H7 (cell line): ENCODE data around the gene KCTD5. TPM values are rescaled to one million over a fixed set of nuclear protein-coding genes. Genes with fewer than 3 reads are reported as not detected.

ENCODE experiments used
- DNase-seq: peaks from one replicate; pipeline ENCODE4 v3.0.0; 2012
- H3K27me3 ChIP-seq: 2 replicates; pipeline ENCODE4 v1.6.0; 2011; ENCODE audit warnings: mild to moderate bottlenecking, low read length; ENCODE audit not compliant: control insufficient read depth, insufficient read depth
- H3K36me3 ChIP-seq: replicated peaks from 2 replicates; pipeline ENCODE4 v1.5.1; 2011; ENCODE audit warnings: low read length; ENCODE audit not compliant: control insufficient read depth, insufficient read depth
- H3K4me3 ChIP-seq: 2 replicates; pipeline ENCODE4 v1.5.1; 2011; ENCODE audit warnings: low read depth, mild to moderate bottlenecking, control low read depth, low read length, moderate library complexity; ENCODE audit not compliant: insufficient read depth
- total RNA-seq: library from RNA; depleted of rRNA; stranded (reverse); fragments of >200 nt; shearing (Covaris generic); gene quantifications from 2 replicates; pipeline ENCODE4 v1.2.3, GENCODE V29; 2014

The KCTD5 gene
- total RNA-seq, 1 experiment from 2014 or later: 36.7 TPM

DNA sequence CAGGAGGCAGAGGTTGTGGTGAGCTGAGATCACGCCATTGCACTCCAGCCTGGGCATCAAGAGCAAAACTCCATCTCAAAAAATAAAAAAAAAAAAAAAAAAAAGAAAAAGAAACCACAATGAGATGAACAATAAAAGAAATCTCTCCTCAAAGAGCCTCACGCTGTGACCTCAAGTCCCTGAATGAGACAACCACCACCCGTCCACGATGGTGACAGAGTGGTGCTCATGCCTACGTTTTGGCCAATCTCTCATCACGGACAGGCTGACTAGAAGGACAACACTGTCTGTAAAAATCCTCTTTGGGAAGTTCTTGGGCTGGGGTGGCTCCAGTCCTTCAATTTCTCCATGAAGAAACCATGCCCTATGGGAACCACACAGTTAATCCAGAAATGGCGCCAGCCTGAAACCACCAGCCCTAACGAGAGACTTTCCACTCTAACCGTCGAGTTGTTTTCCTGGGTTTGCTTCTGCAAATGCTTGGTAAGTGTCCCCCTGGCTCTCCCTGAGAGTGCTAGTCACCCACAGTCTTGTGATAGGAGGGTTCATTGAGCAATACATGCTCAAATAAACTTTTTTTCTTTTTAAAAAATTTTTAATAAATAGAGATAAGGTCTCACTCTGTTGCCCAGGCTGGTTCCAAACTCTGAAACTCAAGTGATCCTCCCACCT, 52.7 kb downstream of the KCTD5 start:
- DNase-seq: no peak
- Histone ChIP-seq H3K36me3 (no peaks in the 10 kb centered on the region), H3K27me3 (no peaks in the 10 kb centered on the region), H3K4me3 (no peak overlapping the region)

DNA sequence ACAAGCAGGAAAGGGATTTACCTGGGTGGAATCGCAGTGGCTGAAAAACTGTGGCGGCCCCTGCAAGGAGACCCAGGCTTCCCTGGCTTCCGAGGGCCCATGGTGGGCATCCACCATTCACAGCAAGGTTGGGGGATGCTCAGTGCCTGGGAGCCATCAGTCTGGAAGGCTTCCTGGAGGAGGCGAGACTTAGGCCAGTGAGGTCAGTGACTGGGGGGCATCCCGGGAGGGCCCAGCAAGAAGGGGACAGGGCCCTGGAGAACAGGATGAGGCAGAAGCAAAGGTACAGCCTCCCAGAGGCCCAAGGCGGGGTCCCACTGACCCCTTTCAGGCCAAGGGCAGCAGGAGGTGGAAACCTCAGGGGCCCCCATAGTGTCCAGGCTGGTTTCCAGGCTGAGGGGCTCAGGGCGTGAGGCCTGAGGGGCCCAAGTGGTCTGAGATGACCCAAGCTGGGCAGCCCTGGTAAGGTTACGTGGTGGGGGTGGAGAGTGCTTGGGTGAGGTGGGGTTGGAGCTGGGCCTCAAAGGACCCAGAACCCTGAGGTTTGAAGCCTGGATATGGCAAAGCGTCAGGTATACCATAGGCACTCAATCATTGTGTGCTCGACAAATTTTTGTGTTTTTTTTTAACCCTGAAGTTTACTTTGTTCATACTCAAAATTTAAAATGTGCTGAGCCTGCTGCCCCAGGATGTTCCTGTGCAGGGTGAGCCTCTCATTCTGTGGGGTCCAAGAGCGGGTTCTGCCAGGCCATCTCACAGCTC, 54.3 kb downstream of the KCTD5 start:
- H3K36me3 ChIP-seq: no peaks in the 10 kb centered on the region
- no peak overlapping the region for H3K4me3 ChIP-seq
- no peak for DNase-seq
- no peaks in the 10 kb centered on the region for H3K27me3 ChIP-seq

DNA sequence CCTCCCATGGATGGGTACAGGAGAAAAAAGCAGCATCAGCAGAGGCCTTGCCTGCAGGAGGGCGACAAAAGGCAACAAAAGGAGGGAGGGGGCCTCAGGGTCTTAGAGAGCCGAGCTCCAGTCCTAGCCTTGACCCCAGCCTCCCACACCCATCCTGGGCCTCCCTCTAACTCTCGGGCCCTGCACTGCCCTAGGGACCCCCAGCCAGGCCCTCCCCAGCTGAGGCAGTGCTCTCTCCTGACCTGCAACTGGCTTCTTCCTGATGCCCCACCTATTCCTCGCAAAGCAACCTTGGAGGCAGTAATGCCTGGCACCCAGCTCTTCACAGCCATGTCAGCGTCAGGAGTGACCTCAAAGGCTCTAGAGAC, 54.9 kb downstream of the KCTD5 start:
- no peak overlapping the region for H3K4me3 ChIP-seq
- DNase-seq: peak; percentile 74
- H3K36me3 ChIP-seq: no peaks in the 10 kb centered on the region
- H3K27me3 ChIP-seq: no peaks in the 10 kb centered on the region

DNA sequence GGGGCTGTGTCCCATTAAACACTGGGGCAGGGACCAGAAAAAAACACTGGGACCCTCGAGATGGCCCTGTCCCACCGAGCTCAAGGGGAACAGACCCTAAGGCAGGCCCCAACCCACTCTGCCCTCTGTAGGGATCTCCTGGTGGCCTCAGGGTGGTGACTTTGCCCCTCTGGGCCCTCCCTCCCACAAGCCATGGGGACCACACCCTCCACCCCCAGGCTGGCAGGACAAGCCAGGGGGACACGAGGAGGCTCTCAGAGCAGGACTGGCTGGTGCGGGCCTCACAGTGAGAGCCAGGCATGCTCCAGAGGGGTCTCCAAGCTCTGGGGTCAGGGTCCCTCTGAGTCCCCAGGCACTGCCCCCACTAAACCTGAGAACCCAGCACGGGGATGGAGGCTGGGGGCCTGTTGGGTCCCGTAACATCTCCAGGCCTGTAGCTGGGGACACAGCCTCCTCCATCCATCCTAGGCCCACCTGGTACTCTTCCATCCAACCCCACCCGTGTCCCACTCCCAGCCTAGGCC, 55.6 kb downstream of the KCTD5 start:
- Histone ChIP-seq H3K36me3 (no peaks in the 10 kb centered on the region), H3K27me3 (no peaks in the 10 kb centered on the region), H3K4me3 (no peak overlapping the region)
- no peak for DNase-seq

DNA sequence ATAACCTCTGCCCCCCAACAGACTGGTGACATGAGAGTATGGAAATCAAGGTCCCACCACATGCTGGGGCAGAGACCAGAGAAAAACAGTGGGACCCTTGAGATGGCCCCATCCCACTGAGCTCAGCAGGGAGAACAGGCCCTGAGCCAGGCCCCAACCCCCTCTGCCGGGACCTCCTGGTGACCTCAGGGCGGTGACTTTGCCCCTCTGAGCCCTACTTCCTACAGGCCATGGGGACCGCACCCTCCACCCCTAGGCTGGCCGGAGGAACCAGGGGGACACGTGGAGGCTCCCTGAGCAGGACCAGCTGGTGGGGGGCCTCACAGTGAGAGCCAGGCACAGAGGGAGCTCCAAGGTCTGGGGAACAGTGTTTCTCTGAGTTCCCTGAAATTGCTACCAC, 56.3 kb downstream of the KCTD5 start:
- H3K4me3 ChIP-seq: no peak overlapping the region
- no peak for DNase-seq
- no peaks in the 10 kb centered on the region for H3K36me3 ChIP-seq
- no peaks in the 10 kb centered on the region for H3K27me3 ChIP-seq

DNA sequence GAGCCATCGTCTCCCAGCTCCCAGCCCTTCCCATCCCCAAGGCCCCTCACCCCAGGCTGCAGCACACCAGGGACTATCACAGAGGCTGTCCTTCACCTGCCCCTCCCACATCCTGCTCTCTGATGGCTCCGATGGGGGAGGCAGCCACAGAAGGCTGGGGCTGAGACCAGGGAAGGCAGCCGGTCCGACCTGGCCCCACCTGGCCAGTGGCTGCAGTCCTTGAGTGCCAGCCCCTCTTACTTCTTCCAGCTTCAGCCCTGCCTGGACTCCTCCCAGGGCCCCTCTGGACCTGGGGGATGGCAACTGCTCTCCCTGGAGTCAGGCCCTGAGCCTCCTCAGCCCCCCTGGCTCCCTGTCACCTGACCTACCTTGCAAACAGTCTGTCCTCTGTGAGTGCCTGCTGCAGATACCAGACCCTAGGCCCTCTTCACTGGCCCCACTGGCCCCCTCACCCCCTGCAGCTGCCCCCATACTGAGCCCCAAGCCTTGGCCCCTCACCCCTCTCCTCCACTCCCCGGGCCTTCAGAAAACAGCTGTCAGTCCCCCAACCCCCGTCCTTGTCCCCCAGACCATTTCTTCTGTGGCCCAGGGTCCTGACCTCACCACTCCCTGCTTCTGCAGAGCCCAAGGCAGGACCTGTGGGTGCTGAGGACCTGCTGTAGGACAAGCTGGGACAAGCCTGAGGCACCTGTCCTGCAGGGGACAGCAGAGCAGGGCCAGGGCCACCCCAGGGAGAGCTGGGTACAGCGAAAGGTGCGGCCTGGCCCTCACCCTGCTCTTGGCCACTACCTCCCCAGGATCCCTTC, 57.5 kb downstream of the KCTD5 start:
- Histone ChIP-seq H3K27me3 (no peaks in the 10 kb centered on the region), H3K36me3 (no peaks in the 10 kb centered on the region), H3K4me3 (no peak overlapping the region)
- peak; percentile 80 for DNase-seq

DNA sequence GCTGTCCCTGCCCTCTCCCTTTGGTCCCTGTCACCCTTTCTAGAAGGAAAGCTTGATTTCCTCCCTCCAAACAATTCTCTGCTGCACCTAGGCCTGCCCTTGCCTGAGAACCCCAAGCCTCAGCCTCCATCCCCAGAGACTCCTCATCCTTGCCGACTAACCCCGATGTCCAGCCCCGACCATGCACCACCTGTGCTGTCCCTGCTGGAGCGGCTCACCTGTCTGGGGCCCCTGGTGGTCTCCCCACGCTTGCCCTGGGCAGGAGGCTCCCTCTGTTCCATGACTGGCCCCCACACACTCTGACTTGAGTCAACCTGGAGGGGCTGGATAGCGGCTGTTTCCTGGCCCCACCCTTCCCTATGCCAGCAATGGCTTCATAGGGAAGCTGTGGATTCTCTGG, 58.2 kb downstream of the KCTD5 start:
- H3K27me3 ChIP-seq: no peaks in the 10 kb centered on the region
- DNase-seq: no peak
- H3K4me3 ChIP-seq: no peak overlapping the region
- H3K36me3 ChIP-seq: no peaks in the 10 kb centered on the region

DNA sequence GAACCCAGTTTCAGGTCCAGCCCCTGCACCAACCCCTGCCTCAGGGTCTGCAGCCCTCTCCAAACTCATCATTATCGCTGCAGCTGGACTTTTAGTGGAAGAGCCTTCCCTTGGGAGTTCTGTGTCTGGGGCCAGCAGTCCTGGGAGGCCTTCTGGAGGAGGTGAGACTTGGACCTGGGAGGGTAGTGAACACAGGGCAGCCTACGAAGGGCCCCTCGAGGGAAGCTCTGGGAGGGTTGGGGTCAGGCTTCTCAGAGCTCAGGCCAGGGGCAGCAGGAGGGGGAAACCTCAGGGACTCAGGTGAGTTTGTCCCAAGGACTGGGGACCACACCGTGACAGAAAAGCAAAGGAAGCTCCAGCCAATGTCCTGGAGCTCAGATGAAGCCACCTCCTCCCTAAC, 58.8 kb downstream of the KCTD5 start:
- Histone ChIP-seq H3K27me3 (no peaks in the 10 kb centered on the region), H3K4me3 (no peak overlapping the region), H3K36me3 (no peaks in the 10 kb centered on the region)
- DNase-seq: no peak

DNA sequence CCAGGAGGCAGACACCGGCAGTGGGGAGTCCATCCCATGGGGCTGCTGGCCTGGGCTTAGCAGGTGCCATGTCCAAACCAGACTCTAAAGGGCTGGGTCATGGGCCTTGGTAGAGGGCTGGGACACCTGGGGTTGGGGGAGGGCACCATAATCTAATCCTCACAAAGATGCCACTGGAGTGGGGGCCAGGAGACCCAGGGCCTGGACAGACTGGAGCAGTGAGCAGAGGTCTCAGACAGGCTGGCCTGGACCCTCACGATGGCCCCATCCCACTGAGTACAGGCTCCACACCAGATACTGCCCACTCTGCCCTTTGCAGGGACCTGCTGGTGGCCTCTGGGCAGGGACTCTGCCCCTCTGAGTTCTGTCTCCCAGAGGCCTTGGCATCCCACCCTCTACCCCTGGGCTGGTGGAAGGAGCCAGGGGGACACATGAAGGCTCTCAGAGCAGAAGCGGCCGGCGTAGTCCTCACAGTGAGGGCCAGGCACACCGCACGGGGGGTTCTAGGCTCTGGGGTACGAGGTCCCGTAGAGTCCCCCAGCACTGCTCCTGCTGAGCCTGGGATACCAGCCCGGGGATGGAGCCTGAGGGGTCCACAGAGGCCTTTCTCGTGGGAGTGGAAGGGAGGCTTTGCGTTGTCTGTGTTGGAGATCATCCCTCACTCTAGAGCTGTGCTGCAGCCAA, 60.1 kb downstream of the KCTD5 start:
- H3K36me3 ChIP-seq: no peaks in the 10 kb centered on the region
- no peak overlapping the region for H3K4me3 ChIP-seq
- DNase-seq: no peak
- no peaks in the 10 kb centered on the region for H3K27me3 ChIP-seq

DNA sequence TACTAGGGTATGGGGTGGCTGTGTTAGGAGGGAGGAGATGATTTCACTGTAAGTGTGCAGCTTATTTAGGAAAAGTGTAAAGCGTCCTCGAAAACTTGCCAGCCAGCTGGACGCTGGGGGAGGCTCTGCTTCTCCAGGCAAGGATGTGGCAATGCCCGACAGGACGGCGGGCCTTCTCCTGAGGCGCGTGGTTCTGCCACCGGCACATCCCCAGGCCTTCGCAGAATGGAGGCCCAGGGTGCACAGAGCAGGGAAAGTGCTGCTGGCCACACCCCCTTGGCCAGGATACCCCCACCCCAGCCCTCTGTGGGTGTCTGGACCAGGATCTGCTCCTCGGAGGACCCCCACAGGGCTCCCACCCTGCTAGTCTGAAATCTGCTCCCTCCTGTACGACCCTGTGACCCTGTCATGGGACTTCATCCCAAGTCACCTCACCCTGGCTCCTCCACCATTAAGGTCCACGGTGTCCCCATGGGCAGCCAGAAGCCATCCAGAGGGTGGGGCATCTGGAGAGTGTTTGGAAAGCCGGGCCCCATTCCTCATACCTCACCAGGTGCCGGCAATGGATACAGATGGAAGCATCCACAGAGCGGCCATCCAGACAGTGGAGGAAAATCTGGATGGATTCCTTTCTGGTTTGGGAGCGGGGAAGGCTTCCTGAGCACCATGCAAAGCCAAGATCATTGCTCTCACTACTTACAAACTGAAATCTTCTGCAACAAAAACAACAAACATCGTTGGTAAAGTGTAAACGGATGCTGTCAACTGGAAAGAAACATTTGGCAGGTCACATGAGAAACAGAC, 60.9 kb downstream of the KCTD5 start:
- H3K4me3 ChIP-seq: no peak overlapping the region
- DNase-seq: no peak
- no peaks in the 10 kb centered on the region for H3K27me3 ChIP-seq
- no peaks in the 10 kb centered on the region for H3K36me3 ChIP-seq

DNA sequence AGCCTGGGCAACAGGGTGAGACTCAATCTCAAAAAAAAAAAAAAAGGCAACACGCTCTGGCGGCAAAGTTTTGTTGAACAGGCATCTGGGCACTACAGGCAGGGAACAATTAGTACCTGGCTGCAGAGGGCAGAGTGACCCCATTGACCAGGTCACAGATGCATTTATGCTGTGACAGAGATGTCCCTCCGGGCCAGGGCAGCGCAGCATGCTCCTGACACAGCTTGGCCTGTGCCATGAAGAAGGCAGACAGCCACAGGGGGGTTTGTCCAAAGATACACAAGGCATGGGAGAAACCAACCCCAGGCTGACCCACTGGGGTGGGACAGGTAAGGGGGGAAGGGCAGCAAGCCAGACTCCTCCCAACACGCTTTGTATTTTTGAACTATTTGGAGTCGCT, 62.4 kb downstream of the KCTD5 start:
- DNase-seq: no peak
- no peaks in the 10 kb centered on the region for H3K36me3 ChIP-seq
- H3K4me3 ChIP-seq: no peak overlapping the region
- no peaks in the 10 kb centered on the region for H3K27me3 ChIP-seq

DNA sequence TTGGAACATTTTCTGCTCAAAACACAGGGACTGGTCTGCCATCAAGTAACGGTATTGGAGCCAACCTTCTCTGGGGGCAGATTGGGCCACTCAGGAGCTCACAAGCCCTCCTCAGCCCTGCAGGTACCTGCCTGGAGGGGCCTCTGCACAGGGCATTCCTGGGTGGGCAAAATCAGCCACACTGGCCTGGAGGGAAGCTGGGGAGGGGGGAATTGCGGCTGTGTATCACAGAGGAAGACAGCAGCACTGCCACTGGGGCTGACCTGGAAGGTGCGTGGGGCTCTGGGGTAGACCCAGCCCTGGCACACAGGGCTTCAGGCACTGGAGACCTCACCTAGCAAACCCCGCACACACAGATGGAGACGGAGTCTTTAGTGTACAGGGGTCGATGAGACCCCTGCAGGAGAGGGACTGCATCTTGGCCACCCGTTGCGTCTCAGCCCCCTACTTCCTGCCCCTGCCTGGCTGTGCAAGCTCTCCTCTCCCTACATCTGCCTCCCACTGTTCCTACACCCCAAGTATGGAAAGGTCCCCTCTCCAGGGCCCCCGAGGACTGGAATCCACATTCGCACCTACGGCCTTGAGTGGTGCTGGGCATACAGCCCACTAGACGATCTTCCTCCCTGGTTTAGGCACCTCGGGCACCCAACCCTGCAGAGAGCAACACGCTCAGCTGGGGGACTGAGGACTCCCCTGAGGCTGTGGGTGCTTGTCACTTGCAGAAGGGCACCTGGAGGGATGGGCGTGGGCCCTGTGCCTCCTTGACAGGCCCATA, 63.0 kb downstream of the KCTD5 start:
- DNase-seq: no peak
- Histone ChIP-seq H3K4me3 (no peak overlapping the region), H3K27me3 (no peaks in the 10 kb centered on the region), H3K36me3 (no peaks in the 10 kb centered on the region; the same call in 1 of the 2 replicates)

DNA sequence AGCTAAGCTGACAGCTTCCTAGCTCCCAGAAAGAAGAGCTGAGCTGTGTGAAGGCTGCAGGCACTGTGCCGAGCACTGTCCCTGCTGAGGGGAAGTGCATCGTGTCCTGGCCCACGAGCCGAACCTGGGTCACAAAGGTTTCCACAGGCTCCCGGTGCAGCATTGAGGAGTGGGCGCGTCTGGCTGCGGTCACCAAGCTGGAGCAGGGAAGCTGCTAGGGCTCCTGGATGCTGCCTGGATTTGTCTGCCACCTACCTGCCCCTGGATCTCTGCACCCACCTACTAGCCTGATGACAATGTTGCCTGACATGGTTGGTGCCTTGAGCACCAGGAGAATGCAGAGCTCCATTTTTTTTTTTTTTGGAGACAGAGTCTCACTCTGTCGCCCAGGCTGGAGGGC, 63.6 kb downstream of the KCTD5 start:
- DNase-seq: no peak
- H3K36me3 ChIP-seq: no peaks in the 10 kb centered on the region; the same call in 1 of the 2 replicates
- H3K4me3 ChIP-seq: no peak overlapping the region
- no peaks in the 10 kb centered on the region for H3K27me3 ChIP-seq
